ENCODE measurements around the gene OR56A4.

The OR56A4 gene

DNA sequence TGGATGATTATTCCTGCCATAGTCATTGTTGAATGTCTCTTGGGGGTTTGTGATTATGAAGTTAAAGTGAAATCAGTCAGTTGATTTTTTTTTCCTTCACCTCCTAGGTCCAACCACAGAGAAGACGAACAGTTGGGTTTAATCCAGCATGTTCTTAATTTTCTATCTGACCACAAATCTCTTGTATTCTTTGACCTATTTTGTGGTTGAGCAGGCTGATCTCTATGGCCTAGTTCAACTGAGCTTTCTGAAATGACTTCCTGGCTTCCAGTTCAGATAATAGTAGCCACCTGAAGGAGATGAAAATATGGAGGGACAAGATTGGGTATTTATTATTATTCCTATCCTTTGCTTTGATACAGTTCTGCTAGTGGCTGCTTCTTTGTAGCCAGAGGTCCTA is 33.2 kb downstream of the OR56A4 start:
- ChIA-PET POLR2A (no interaction called here), CTCF (no interaction called here)
- TF ChIP-seq ZNF473 (tag by site-specific recombination; IDR thresholded peaks at IDR 0.05) = no peak
- TF ChIP-seq KLF10 (tag by site-specific recombination; IDR thresholded peaks at IDR 0.05) = no peak
- no peak for TF ChIP-seq ZFP3 (tag by site-specific recombination; IDR thresholded peaks at IDR 0.05; ENCODE audit: low read depth)
- TF ChIP-seq ZNF76 (tag by site-specific recombination; IDR thresholded peaks at IDR 0.05; ENCODE audit: borderline replicate concordance, low read depth) = no peak
- TF ChIP-seq YY1 (tag by site-specific recombination; IDR thresholded peaks at IDR 0.05) = no peak
- TF ChIP-seq, protein P1, sequence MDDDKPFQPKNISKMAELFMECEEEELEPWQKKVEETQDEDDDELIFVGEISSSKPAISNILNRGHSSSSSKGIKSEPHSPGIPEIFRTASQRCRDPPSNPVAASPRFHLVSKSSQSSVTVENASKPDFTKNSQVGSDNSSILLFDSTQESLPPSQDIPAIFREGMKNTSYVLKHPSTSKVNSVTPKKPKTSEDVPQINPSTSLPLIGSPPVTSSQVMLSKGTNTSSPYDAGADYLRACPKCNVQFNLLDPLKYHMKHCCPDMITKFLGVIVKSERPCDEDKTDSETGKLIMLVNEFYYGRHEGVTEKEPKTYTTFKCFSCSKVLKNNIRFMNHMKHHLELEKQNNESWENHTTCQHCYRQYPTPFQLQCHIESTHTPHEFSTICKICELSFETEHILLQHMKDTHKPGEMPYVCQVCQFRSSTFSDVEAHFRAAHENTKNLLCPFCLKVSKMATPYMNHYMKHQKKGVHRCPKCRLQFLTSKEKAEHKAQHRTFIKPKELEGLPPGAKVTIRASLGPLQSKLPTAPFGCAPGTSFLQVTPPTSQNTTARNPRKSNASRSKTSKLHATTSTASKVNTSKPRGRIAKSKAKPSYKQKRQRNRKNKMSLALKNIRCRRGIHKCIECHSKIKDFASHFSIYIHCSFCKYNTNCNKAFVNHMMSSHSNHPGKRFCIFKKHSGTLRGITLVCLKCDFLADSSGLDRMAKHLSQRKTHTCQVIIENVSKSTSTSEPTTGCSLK (tag by site-specific recombination; IDR thresholded peaks at IDR 0.05) = no peak
- TF ChIP-seq ZNF157 (tag by site-specific recombination; IDR thresholded peaks at IDR 0.05) = no peak
- TF ChIP-seq, protein P2, sequence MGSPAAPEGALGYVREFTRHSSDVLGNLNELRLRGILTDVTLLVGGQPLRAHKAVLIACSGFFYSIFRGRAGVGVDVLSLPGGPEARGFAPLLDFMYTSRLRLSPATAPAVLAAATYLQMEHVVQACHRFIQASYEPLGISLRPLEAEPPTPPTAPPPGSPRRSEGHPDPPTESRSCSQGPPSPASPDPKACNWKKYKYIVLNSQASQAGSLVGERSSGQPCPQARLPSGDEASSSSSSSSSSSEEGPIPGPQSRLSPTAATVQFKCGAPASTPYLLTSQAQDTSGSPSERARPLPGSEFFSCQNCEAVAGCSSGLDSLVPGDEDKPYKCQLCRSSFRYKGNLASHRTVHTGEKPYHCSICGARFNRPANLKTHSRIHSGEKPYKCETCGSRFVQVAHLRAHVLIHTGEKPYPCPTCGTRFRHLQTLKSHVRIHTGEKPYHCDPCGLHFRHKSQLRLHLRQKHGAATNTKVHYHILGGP (tag by site-specific recombination; IDR thresholded peaks at IDR 0.05) = no peak
- no peak for TF ChIP-seq ZNF366 (tag by site-specific recombination; conservative IDR thresholded peaks at IDR 0.05)
- no peak for TF ChIP-seq ZNF670 (tag by site-specific recombination; IDR thresholded peaks at IDR 0.05; ENCODE audit: low read depth)
- TF ChIP-seq REST (tag by site-specific recombination; IDR thresholded peaks at IDR 0.05) = no peak
- TF ChIP-seq, protein P3, sequence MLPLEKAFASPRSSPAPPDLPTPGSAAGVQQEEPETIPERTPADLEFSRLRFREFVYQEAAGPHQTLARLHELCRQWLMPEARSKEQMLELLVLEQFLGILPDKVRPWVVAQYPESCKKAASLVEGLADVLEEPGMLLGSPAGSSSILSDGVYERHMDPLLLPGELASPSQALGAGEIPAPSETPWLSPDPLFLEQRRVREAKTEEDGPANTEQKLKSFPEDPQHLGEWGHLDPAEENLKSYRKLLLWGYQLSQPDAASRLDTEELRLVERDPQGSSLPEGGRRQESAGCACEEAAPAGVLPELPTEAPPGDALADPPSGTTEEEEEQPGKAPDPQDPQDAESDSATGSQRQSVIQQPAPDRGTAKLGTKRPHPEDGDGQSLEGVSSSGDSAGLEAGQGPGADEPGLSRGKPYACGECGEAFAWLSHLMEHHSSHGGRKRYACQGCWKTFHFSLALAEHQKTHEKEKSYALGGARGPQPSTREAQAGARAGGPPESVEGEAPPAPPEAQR (tag by site-specific recombination; IDR thresholded peaks at IDR 0.05) = no peak
- no peak for TF ChIP-seq ZNF571 (tag by site-specific recombination; IDR thresholded peaks at IDR 0.05)
- TF ChIP-seq, protein P4, sequence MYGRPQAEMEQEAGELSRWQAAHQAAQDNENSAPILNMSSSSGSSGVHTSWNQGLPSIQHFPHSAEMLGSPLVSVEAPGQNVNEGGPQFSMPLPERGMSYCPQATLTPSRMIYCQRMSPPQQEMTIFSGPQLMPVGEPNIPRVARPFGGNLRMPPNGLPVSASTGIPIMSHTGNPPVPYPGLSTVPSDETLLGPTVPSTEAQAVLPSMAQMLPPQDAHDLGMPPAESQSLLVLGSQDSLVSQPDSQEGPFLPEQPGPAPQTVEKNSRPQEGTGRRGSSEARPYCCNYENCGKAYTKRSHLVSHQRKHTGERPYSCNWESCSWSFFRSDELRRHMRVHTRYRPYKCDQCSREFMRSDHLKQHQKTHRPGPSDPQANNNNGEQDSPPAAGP (tag by site-specific recombination; IDR thresholded peaks at IDR 0.05) = no peak
- TF ChIP-seq, protein P5, sequence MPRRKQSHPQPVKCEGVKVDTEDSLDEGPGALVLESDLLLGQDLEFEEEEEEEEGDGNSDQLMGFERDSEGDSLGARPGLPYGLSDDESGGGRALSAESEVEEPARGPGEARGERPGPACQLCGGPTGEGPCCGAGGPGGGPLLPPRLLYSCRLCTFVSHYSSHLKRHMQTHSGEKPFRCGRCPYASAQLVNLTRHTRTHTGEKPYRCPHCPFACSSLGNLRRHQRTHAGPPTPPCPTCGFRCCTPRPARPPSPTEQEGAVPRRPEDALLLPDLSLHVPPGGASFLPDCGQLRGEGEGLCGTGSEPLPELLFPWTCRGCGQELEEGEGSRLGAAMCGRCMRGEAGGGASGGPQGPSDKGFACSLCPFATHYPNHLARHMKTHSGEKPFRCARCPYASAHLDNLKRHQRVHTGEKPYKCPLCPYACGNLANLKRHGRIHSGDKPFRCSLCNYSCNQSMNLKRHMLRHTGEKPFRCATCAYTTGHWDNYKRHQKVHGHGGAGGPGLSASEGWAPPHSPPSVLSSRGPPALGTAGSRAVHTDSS (tag by site-specific recombination; IDR thresholded peaks at IDR 0.05) = no peak
- no peak for TF ChIP-seq ZNF664 (tag by site-specific recombination; IDR thresholded peaks at IDR 0.05)
- no peak for TF ChIP-seq WT1 (tag by site-specific recombination; IDR thresholded peaks at IDR 0.05)
- no peak for TF ChIP-seq ZNF311 (tag by site-specific recombination; IDR thresholded peaks at IDR 0.05; ENCODE audit: borderline replicate concordance)
- TF ChIP-seq ZNF221 (tag by site-specific recombination; IDR thresholded peaks at IDR 0.05; ENCODE audit: borderline replicate concordance) = no peak

More for the DNA sequence above, 33.2 kb downstream of the OR56A4 start:
- no peak overlapping the region for H3K4me3 ChIP-seq (ENCODE audit: low read depth, low read length)
- no peaks in the 10 kb centered on the region for H3K36me3 ChIP-seq (ENCODE audit: control insufficient read depth in 2 of 2, insufficient read depth in 1 of 2, low read length in 2 of 2)
- no peaks in the 10 kb centered on the region for H3K9me3 ChIP-seq (ENCODE audit: control insufficient read depth, insufficient read depth, low read depth, low read length)
- H3K27ac ChIP-seq (ENCODE audit: extremely low read depth, low read depth, low read length) = no peak overlapping the region
- no peaks in the 10 kb centered on the region for H3K4me1 ChIP-seq (ENCODE audit: control insufficient read depth, insufficient read depth, low read length)
